Natural killer cell (primary cell): Measurements from ENCODE around the gene NPC1. TPM values are rescaled to one million over a fixed set of nuclear protein-coding genes. Genes with fewer than 3 reads are reported as not detected.
"Not testable (repeated sequence)": the region's sequence is repeated elsewhere in the genome, so short reads cannot be mapped to it uniquely, and the experiment has no call there.

Experiments used
- ATAC-seq, 3 donors: fragments of 150-1000 bp in 2 of 3; fragments of 200-7000 bp in 1 of 3; cut with Tn5 transposase; 1 replicate in 1 of 3; 2 replicates in 2 of 3; pipeline ENCODE4 v1.10.0; 2021; ENCODE audit warnings: mild to moderate bottlenecking in 2 of 3, moderate library complexity in 2 of 3
- DNase-seq, 2 donors: peaks; one replicate each; pipeline versions ENCODE4 v3.0.0 to v3.0.0-alpha.2; 2013 to 2021; ENCODE audit warnings: mixed read lengths in 1 of 2
- H3K27ac ChIP-seq: one replicate; pipeline ENCODE4 v1.5.1; 2013; ENCODE audit warnings: mild to moderate bottlenecking, low read length
- H3K27me3 ChIP-seq: one replicate; pipeline ENCODE4 v1.6.1; 2013; ENCODE audit warnings: low read length; ENCODE audit not compliant: control insufficient read depth, insufficient read depth
- H3K36me3 ChIP-seq: one replicate; pipeline ENCODE4 v1.6.1; 2013; ENCODE audit warnings: low read length; ENCODE audit not compliant: control insufficient read depth, insufficient read depth
- H3K4me1 ChIP-seq: one replicate; pipeline ENCODE4 v1.6.1; 2013; ENCODE audit warnings: low read length; ENCODE audit not compliant: control insufficient read depth, insufficient read depth
- H3K4me3 ChIP-seq: one replicate; pipeline ENCODE4 v1.5.1; 2013; ENCODE audit warnings: low read length
- H3K9me3 ChIP-seq: one replicate; pipeline ENCODE4 v1.6.1; 2013; ENCODE audit warnings: low read length; ENCODE audit not compliant: control insufficient read depth, insufficient read depth
- H3K27ac Mint-ChIP-seq, 2 donors: one replicate each; pipeline ENCODE4 v1.8.0; 2022; ENCODE audit warnings: mild to moderate bottlenecking in 2 of 2, mixed read lengths in 2 of 2, moderate library complexity in 1 of 2
- H3K27me3 Mint-ChIP-seq, 2 donors: one replicate each; pipeline ENCODE4 v1.8.0; 2022; ENCODE audit warnings: low read depth in 2 of 2, mixed read lengths in 2 of 2
- H3K36me3 Mint-ChIP-seq: one replicate; pipeline ENCODE4 v1.8.0; 2022; ENCODE audit warnings: mixed read lengths
- H3K4me1 Mint-ChIP-seq, 2 donors: one replicate each; pipeline ENCODE4 v1.8.0; 2022; ENCODE audit warnings: mixed read lengths in 2 of 2
- H3K4me3 Mint-ChIP-seq: one replicate; pipeline ENCODE4 v1.8.0; 2022; ENCODE audit warnings: mild to moderate bottlenecking, moderate library complexity, mixed read lengths
- H3K9me3 Mint-ChIP-seq, 2 donors: one replicate each; pipeline ENCODE4 v1.8.0; 2022; ENCODE audit warnings: mixed read lengths in 2 of 2
- WGBS: methylation state at CpG from one replicate; pipeline ENCODE4 v1.1.7; 2013; ENCODE audit warnings: missing lambda C conversion rate; ENCODE audit not compliant: insufficient coverage; 5-methylcytosine and 5-hydroxymethylcytosine counted together
- intact Hi-C: fragments of 100-400 bp; cut with micrococcal nuclease; formaldehyde crosslinking; loops from one replicate; pipeline ENCODE4 v1.14.2; 2022
- total RNA-seq, 4 donors: library from RNA; stranded (reverse); fragments of 120-200 nt in 1 of 4; gene quantifications; one replicate each; pipeline versions ENCODE4 v1.2.3 to v1.2.4, GENCODE V29; 2013 to 2022
- TF ChIP-seq, protein P1 (sequence below): fragments of 200-600 bp; IDR thresholded peaks from one replicate; pipeline ENCODE4 v1.8.0; 2022; ENCODE audit warnings: antibody characterized with exemption

Gene NPC1
- total RNA-seq, 3 donors from 2014 or later (not counting 1 experiment from before 2014, with no cell fraction given), result 143 to 203 (median 173) TPM

DNA sequence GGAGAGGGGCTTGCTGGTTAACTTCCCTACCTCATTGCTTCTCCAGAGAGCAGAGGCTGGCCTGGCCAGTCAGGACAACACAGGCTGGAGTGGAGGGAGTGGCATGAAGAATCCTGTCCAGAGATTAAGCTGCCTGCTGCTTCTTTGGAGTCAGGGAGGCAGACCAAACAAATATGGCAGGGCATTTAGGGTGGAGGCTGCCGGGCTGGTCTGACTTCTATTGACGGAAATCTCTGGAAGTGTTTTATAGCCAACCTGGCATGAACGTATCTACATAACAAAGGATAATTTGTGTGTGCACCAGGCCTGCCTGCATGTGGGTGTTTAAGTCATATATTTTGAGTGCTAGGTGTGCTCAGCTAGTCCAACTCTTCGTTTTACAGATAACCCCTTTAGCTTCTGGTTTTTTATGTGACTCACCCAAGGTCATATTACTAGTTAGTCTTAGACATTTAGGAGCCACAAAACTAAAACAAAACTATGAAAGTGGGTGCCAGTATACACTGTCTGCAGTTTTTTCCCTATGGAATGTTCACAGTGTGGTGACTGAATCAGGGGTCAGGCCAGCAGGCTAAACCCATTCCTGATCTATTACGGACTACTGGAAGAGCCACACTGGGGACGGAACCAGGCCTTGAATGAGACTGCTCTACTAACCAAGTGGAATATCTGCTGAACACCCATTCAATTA, 5.5 kb downstream of the NPC1 start:
- intact Hi-C loops, result no loop called here
- H3K36me3 Mint-ChIP-seq, result peaks cover 5% of the 10 kb centered on the region
- WGBS, result 96% methylated on average over 6 of the region's 6 CpGs
- no peak overlapping the region for H3K4me3 ChIP-seq
- H3K27ac Mint-ChIP-seq, result peak overlapping the region; percentile 81 to 94
- H3K27me3 ChIP-seq, result no peaks in the 10 kb centered on the region
- H3K27me3 Mint-ChIP-seq, result no peaks in the 10 kb centered on the region
- H3K9me3 ChIP-seq, result no peaks in the 10 kb centered on the region
- peak overlapping the region; percentile 31 for H3K4me3 Mint-ChIP-seq
- TF ChIP-seq, protein P1, sequence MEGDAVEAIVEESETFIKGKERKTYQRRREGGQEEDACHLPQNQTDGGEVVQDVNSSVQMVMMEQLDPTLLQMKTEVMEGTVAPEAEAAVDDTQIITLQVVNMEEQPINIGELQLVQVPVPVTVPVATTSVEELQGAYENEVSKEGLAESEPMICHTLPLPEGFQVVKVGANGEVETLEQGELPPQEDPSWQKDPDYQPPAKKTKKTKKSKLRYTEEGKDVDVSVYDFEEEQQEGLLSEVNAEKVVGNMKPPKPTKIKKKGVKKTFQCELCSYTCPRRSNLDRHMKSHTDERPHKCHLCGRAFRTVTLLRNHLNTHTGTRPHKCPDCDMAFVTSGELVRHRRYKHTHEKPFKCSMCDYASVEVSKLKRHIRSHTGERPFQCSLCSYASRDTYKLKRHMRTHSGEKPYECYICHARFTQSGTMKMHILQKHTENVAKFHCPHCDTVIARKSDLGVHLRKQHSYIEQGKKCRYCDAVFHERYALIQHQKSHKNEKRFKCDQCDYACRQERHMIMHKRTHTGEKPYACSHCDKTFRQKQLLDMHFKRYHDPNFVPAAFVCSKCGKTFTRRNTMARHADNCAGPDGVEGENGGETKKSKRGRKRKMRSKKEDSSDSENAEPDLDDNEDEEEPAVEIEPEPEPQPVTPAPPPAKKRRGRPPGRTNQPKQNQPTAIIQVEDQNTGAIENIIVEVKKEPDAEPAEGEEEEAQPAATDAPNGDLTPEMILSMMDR, result no peak
- DNase-seq (no peak), ATAC-seq (no peak)
- no peak overlapping the region for H3K27ac ChIP-seq
- no peaks in the 10 kb centered on the region for H3K9me3 Mint-ChIP-seq
- peaks cover 59% of the 10 kb centered on the region for H3K4me1 ChIP-seq
- H3K4me1 Mint-ChIP-seq, result peaks cover 74 to 84% of the 10 kb centered on the region in 2 donors
- H3K36me3 ChIP-seq, result peaks cover 10% of the 10 kb centered on the region

DNA sequence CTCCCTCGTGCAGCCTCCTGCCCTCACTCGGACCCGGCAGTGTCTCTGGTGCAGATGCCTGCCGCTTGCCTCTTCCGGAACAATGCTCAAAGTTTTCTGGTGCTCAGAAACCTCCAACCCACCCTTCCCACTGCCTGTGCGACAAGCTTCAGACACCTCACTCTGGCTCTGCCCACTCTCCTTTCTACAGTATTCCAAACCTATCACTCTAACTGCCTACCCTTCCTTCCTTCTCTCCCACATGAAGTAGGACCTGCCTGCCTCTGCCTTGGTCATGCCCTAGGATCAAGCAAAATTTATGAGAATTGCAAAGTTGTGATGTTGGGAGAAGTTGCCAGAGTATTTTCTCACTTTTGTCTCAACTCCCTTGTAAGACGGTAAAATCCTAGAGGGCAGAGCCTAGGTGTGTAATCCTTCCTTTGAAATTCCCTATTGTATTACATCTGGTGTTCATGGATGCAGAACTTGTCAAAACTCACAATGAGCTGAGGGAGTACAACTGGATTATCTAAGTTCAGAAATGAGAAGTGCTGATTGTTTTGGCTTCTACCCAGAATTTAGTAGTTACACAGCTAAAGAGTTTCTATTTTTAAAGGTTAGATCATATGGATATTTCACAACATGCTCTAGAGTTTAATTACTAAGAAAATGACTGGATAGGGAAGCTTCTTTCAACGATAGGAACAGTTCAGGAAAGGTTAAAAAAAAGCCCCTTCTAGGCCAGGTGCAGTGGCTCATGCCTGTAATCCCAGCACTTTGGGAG, 7.2 kb downstream of the NPC1 start:
- peaks cover 60% of the 10 kb centered on the region for H3K4me1 ChIP-seq
- H3K27ac Mint-ChIP-seq, result peak overlapping the region; percentile 81 to 94
- H3K4me3 Mint-ChIP-seq, result peak overlapping the region; percentile 65
- intact Hi-C loops, result loop anchor here (10.0 kb wide), 1 partner anchor 436 kb away; the partner anchor contains the start of gene TTC39C
- H3K27me3 Mint-ChIP-seq, result no peaks in the 10 kb centered on the region
- H3K36me3 Mint-ChIP-seq, result peaks cover 5% of the 10 kb centered on the region
- 82% methylated on average over 8 of the region's 8 CpGs for whole genome bisulfite sequencing
- H3K27ac ChIP-seq, result no peak overlapping the region
- TF ChIP-seq, protein P1, result no peak
- no peaks in the 10 kb centered on the region for H3K27me3 ChIP-seq
- DNase-seq, result no peak
- no peak for ATAC-seq
- no peaks in the 10 kb centered on the region for H3K9me3 ChIP-seq
- H3K36me3 ChIP-seq, result peaks cover 13% of the 10 kb centered on the region
- H3K9me3 Mint-ChIP-seq, result no peaks in the 10 kb centered on the region
- H3K4me3 ChIP-seq, result no peak overlapping the region
- peaks cover 76 to 80% of the 10 kb centered on the region in 2 donors for H3K4me1 Mint-ChIP-seq

DNA sequence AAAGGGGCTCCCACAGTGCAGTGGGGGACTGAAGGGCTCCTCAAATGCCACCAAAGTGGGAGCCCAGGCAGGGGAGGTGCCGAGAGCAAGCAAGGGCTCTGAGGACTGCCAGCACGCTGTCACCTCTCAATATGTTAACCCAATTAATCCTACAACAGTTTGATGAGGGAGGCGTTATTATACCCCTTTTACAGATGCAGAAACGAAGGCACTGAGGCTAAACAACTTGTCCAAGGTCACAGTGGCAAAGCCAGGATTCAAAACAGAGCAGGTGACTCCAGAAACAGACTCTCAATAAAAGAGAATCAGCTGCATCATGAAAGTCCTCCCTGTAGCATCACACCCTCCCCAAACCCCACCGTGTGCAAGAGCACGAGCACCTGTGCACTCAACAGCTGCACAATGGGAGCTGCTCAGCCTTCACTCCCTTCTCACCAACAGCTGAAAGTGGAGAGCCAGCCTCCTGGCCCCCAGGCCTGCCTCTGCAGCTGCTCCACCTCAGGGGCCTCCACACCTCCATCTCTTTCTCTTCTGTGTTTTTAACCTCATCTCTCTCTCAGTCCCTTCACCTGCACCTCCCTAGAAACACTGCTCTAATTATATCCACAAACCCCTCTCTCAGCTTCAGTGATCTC, 8.1 kb downstream of the NPC1 start:
- WGBS, result 66% methylated on average over 5 of the region's 6 CpGs
- ATAC-seq, result no peak
- peaks cover 5% of the 10 kb centered on the region for H3K36me3 Mint-ChIP-seq
- DNase-seq, result no peak
- TF ChIP-seq, protein P1, result no peak
- H3K4me1 Mint-ChIP-seq, result peaks cover 76 to 78% of the 10 kb centered on the region in 2 donors
- intact Hi-C loops, result loop anchor here (10.0 kb wide), 1 partner anchor 437 kb away; the partner anchor contains the start of gene TTC39C
- peak overlapping the region; percentile 81 to 94 for H3K27ac Mint-ChIP-seq
- Histone ChIP-seq H3K27ac (no peak overlapping the region), H3K9me3 (no peaks in the 10 kb centered on the region), H3K4me1 (peaks cover 57% of the 10 kb centered on the region), H3K4me3 (no peak overlapping the region), H3K36me3 (peaks cover 13% of the 10 kb centered on the region), H3K27me3 (no peaks in the 10 kb centered on the region)
- H3K9me3 Mint-ChIP-seq, result no peaks in the 10 kb centered on the region
- no peaks in the 10 kb centered on the region for H3K27me3 Mint-ChIP-seq
- H3K4me3 Mint-ChIP-seq, result peak overlapping the region; percentile 65

DNA sequence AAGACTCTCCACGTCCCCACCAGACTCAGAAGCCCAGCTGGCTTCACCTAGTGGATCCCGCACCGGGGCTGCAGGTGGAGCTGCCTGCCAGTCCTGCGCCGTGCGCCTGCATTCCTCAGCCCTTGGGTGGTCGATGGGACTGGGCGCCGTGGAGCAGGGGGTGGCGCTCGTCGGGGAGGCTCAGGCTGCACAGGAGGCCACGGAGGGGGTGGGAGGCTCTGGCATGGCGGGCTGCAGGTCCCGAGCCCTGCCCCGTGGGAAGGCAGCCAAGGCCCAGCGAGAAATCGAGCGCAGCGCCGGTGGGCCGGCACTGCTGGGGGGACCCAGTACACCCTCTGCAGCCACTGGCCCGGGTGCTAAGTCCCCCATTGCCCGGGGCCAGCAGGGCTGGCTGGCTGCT, 8.8 kb downstream of the NPC1 start:
- H3K4me3 ChIP-seq, H3K27me3 ChIP-seq, DNase-seq, H3K27ac ChIP-seq, H3K9me3 Mint-ChIP-seq, H3K9me3 ChIP-seq, H3K4me3 Mint-ChIP-seq, ATAC-seq, H3K27me3 Mint-ChIP-seq, H3K36me3 Mint-ChIP-seq: not testable (repeated sequence)
- Mint-ChIP-seq H3K27ac (peak overlapping the region in 1 of 2 donors; percentile 76), H3K4me1 (peaks cover 74 to 78% of the 10 kb centered on the region in 2 donors)
- 99% methylated on average over 21 of the region's 24 CpGs for WGBS
- intact Hi-C loops, result loop anchor here (10.0 kb wide), 1 partner anchor 437 kb away; the partner anchor contains the start of gene TTC39C
- Histone ChIP-seq H3K4me1 (peaks cover 56% of the 10 kb centered on the region), H3K36me3 (peaks cover 16% of the 10 kb centered on the region)
